OCI-LY1 (cell line): ENCODE results near the gene OSBPL3.

Experiments used
- CTCF ChIP-seq: fragments of 200-600 bp; sonication (generic), shearing (Covaris generic); IDR thresholded peaks from 2 replicates; pipeline ENCODE4 v1.5.1; 2017; ENCODE audit warnings: mild to moderate bottlenecking, antibody characterized with exemption, low read length, moderate library complexity, mixed read lengths
- EZH2 ChIP-seq: fragments of 200-600 bp; sonication (generic), shearing (Covaris generic); IDR thresholded peaks from 2 replicates; pipeline ENCODE4 v1.8.0; 2017; ENCODE audit warnings: borderline replicate concordance, mixed run types, mild to moderate bottlenecking, antibody characterized with exemption, low read length, moderate library complexity, mixed read lengths

- TF ChIP-seq CTCF = no peak
- TF ChIP-seq EZH2 = no peak
Observed at GRCh38 chr7:24835643-24836042, 144.3 kb downstream of the OSBPL3 start.
